Kidney epithelial cell (primary cell): Measurements from ENCODE around the gene LFNG. TPM values are rescaled to one million over a fixed set of nuclear protein-coding genes. Genes with fewer than 3 reads are reported as not detected.
A peak's percentile ranks its signal among the peaks of the same experiment; 100 is the strongest.
"Not testable (repeated sequence)": the region's sequence is repeated elsewhere in the genome, so short reads cannot be mapped to it uniquely, and the experiment has no call there.

ENCODE experiments used
- DNase-seq: peaks from one replicate; pipeline ENCODE4 v3.0.0-alpha.2; 2010; ENCODE audit warnings: low read depth
- H3K27me3 ChIP-seq: 2 replicates; pipeline ENCODE4 v1.6.0; 2011; ENCODE audit warnings: low read length; ENCODE audit not compliant: control insufficient read depth, insufficient read depth
- H3K36me3 ChIP-seq: 2 replicates; pipeline ENCODE4 v1.5.1; 2011; ENCODE audit warnings: low read length; ENCODE audit not compliant: control insufficient read depth, insufficient read depth
- H3K4me3 ChIP-seq: 2 replicates; pipeline ENCODE4 v1.5.1; 2011; ENCODE audit warnings: low read depth, mild to moderate bottlenecking, control low read depth, low read length
- CTCF ChIP-seq: IDR thresholded peaks from 2 replicates; pipeline ENCODE4 v1.5.1; 2011; ENCODE audit warnings: mild to moderate bottlenecking, moderate library complexity, low read length, control low read depth, inconsistent platforms; ENCODE audit not compliant: insufficient read depth, poor library complexity, severe bottlenecking
- total RNA-seq: library from RNA; depleted of rRNA; stranded (reverse); fragments of >200 nt; gene quantifications from 2 replicates; pipeline ENCODE4 v1.2.3, GENCODE V29; 2015

LFNG gene
- total RNA-seq, 1 donor from 2014 or later = 39.7 TPM

- no peak for TF ChIP-seq CTCF
- Histone ChIP-seq H3K27me3 (no peaks in the 10 kb centered on the region), H3K4me3 (peak overlapping the region; percentile 68), H3K36me3 (no peaks in the 10 kb centered on the region)
- DNase-seq = no peak
Measured at GRCh38 chr7:2553831-2554581, 34.4 kb downstream of the LFNG start.

GRCh38 chr7:2554661-2555111 lies 35.1 kb downstream of the LFNG start:
- no peaks in the 10 kb centered on the region for H3K27me3 ChIP-seq
- H3K36me3 ChIP-seq = no peaks in the 10 kb centered on the region
- peak overlapping the region; percentile 68 for H3K4me3 ChIP-seq
- no peak for DNase-seq
- TF ChIP-seq CTCF = no peak

GRCh38 chr7:2555121-2556052 lies 35.8 kb downstream of the LFNG start, which contains the start of gene BRAT1:
Gene BRAT1 (minus strand): TSS chr7:2555524. CDS start chr7:2554431, 1,093 bp downstream.
- Histone ChIP-seq H3K27me3 (no peaks in the 10 kb centered on the region), H3K36me3 (no peaks in the 10 kb centered on the region), H3K4me3 (peak within 1 kb of the TSS; percentile 68)
- TF ChIP-seq CTCF = peak; percentile 51
- DNase-seq = peak; percentile 71

GRCh38 chr7:2558629-2559282 lies 39.2 kb downstream of the LFNG start, which contains the start of gene IQCE:
Gene IQCE (plus strand): TSS chr7:2558979. CDS start chr7:2559182, 203 bp downstream.
- H3K27me3 ChIP-seq = no peaks in the 10 kb centered on the region
- peak; percentile 48 for DNase-seq
- H3K4me3 ChIP-seq = peak within 1 kb of the TSS; percentile 94
- TF ChIP-seq CTCF = no peak
- H3K36me3 ChIP-seq = peaks cover 1% of the 10 kb centered on the region

- H3K27me3 ChIP-seq = no peaks in the 10 kb centered on the region
- H3K4me3 ChIP-seq = peak overlapping the region; percentile 94
- TF ChIP-seq CTCF = no peak
- peaks cover 1% of the 10 kb centered on the region for H3K36me3 ChIP-seq
- DNase-seq = no peak
Measured at GRCh38 chr7:2559283-2559950, 39.8 kb downstream of the LFNG start.

GRCh38 chr7:2563955-2564354 lies 44.4 kb downstream of the LFNG start:
- not testable (repeated sequence) for H3K27me3 ChIP-seq, H3K36me3 ChIP-seq, H3K4me3 ChIP-seq, DNase-seq
